ENCODE data around the gene AUNIP. TPM values are rescaled to one million over a fixed set of nuclear protein-coding genes. Genes with fewer than 3 reads are reported as not detected.

AUNIP gene
- polyA plus RNA-seq, 1 of the 3 experiments (the other 2 are of a cell fraction), result 1.9 TPM

- H3K9me3 ChIP-seq, result no peaks in the 10 kb centered on the region
- no peaks in the 10 kb centered on the region for H3K9me2 ChIP-seq
- H3K4me1 ChIP-seq (ENCODE audit: control insufficient read depth in 1 of 2, insufficient read depth in 2 of 2, low read depth in 1 of 2, low read length in 1 of 2), result peaks cover 0 to 23% of the 10 kb centered on the region in 2 experiments; a peak in 1 of 4 replicates
- no peak overlapping the region for H3K4me3 ChIP-seq (ENCODE audit: low read depth in 2 of 2, low read length in 1 of 2)
- H3K36me3 ChIP-seq (replicated peaks in 1 of 2; ENCODE audit: control insufficient read depth in 1 of 2, insufficient read depth in 2 of 2, low read length in 1 of 2), result no peaks in the 10 kb centered on the region
- H3K27ac ChIP-seq (ENCODE audit: low read depth in 2 of 2, low read length in 1 of 2), result no peak overlapping the region
- peaks cover 12% of the 10 kb centered on the region for H3F3A ChIP-seq (replicated peaks; ENCODE audit: insufficient read depth)
- no peak for DNase-seq
- ChIA-PET CTCF (interaction anchor here (1.6 kb wide), 1 partner anchor 13 kb away, joined by 7 read pairs; no protein-coding TSS in a partner anchor), POLR2A (no interaction called here)
- H3K9ac ChIP-seq, result no peak overlapping the region
- no peak overlapping the region for H2AFZ ChIP-seq (ENCODE audit: low read depth)
- H4K20me1 ChIP-seq (ENCODE audit: insufficient read depth), result no peaks in the 10 kb centered on the region
- H3K79me2 ChIP-seq (ENCODE audit: insufficient read depth), result peaks cover 13% of the 10 kb centered on the region
- WGBS (ENCODE audit: low lambda C conversion rate), result 90% methylated on average over 2 of the region's 2 CpGs
- no peak for TF ChIP-seq SIN3A (IDR thresholded peaks at IDR 0.05; ENCODE audit: borderline replicate concordance, low read depth, low read length)
- TF ChIP-seq GATA2 (CRISPR knock-in tag; IDR thresholded peaks at IDR 0.05), result no peak
- TF ChIP-seq USF1 (IDR thresholded peaks at IDR 0.05; ENCODE audit: borderline replicate concordance, low read depth), result no peak
- TF ChIP-seq MAX (IDR thresholded peaks at IDR 0.05; ENCODE audit: low read depth), result no peak
- TF ChIP-seq ELF1 (IDR thresholded peaks at IDR 0.05), result no peak
- TF ChIP-seq USF2 (IDR thresholded peaks at IDR 0.05; ENCODE audit: borderline replicate concordance, low read depth, low read length), result no peak
- no peak for TF ChIP-seq FOXM1 (IDR thresholded peaks at IDR 0.05; ENCODE audit: low read depth)
- TF ChIP-seq RAD21 (IDR thresholded peaks at IDR 0.05; ENCODE audit: low read length), result no peak
- TF ChIP-seq EP300 (IDR thresholded peaks at IDR 0.05; ENCODE audit: borderline replicate concordance in 1 of 2, low read depth in 1 of 2, low read length in 1 of 2), result no peak
- no peak for TF ChIP-seq RCOR1 (IDR thresholded peaks at IDR 0.05; ENCODE audit: low read length)
- TF ChIP-seq TEAD4 (IDR thresholded peaks at IDR 0.05; ENCODE audit: borderline replicate concordance, insufficient read depth), result no peak
- TF ChIP-seq POLR2AphosphoS5 (IDR thresholded peaks at IDR 0.05; ENCODE audit: low read depth, low read length), result no peak
- TF ChIP-seq FOSL2 (IDR thresholded peaks at IDR 0.05; ENCODE audit: borderline replicate concordance, low read depth), result no peak
- no peak for TF ChIP-seq GABPA (IDR thresholded peaks at IDR 0.05; ENCODE audit: low read depth)
- no peak for TF ChIP-seq YY1 (IDR thresholded peaks at IDR 0.05; ENCODE audit: low read depth)
- TF ChIP-seq PBX3 (IDR thresholded peaks at IDR 0.05), result no peak
- TF ChIP-seq CHD2 (IDR thresholded peaks at IDR 0.05; ENCODE audit: low read length, partially characterized antibody), result no peak
- no peaks in the 10 kb centered on the region for H3K27me3 ChIP-seq (ENCODE audit: insufficient read depth)
- H3K4me2 ChIP-seq, result no peak overlapping the region
Measured at GRCh38 chr1:25877155-25877554, 17.9 kb upstream of the AUNIP start.
